ENCODE results near the gene CDKAL1.

The CDKAL1 gene

DNA sequence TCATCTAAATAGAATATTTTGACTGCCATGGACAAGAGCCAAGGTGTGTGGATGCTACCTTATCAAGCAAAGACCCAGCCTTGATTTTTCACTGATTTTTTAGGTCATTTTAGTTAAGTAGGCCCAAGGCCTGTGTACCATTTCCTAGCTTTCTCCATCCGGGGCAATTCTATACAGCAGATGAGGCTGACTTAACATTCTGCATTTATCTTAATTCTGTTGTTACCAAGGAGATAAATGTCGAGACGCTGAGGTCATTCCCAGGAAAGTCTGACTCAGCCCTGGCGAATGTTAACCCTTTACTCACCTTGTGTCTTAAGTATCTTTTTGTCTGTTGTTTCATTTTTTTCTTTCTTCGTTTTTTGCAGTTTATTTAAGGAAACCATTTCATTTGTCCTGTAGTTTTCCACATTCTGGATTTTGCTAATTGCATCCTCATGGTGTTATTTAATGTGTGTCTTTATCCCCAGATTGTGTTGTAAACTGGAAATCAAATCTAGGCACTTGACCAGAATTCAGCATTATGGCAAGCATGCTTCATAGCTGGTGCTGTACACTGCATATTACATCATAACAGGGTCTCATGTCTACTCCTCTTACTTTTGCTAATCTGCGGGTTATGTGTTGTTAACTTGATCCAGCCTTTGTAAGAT lies 277.0 kb downstream of the CDKAL1 start:
- peak; percentile 99 for ATAC-seq
- TF ChIP-seq OSR1 (CRISPR knock-in tag; IDR thresholded peaks at IDR 0.05) (no peak), CSDC2 (CRISPR knock-in tag; IDR thresholded peaks at IDR 0.05) (peak; percentile 89; the same call in 1 of the 2 replicates), BACH2 (CRISPR knock-in tag; IDR thresholded peaks at IDR 0.05; ENCODE audit: borderline replicate concordance) (no peak), ISL1 (CRISPR knock-in tag; IDR thresholded peaks at IDR 0.05) (peak; percentile 51), CSRNP3 (CRISPR knock-in tag; IDR thresholded peaks at IDR 0.05) (no peak), ZFP30 (CRISPR knock-in tag; IDR thresholded peaks at IDR 0.05) (no peak), SNAI2 (CRISPR knock-in tag; IDR thresholded peaks at IDR 0.05) (0 out of 2 replicates have a peak, but pooled peaks have one; percentile 58), ZFP3 (CRISPR knock-in tag; IDR thresholded peaks at IDR 0.05) (peak; percentile 59; the same call in 1 of the 2 replicates), ESRRG (CRISPR knock-in tag; IDR thresholded peaks at IDR 0.05) (no peak), TOX (CRISPR knock-in tag; IDR thresholded peaks at IDR 0.05; ENCODE audit: borderline replicate concordance) (no peak; the same call in 1 of the 2 replicates)
- TF ChIP-seq, protein P1, sequence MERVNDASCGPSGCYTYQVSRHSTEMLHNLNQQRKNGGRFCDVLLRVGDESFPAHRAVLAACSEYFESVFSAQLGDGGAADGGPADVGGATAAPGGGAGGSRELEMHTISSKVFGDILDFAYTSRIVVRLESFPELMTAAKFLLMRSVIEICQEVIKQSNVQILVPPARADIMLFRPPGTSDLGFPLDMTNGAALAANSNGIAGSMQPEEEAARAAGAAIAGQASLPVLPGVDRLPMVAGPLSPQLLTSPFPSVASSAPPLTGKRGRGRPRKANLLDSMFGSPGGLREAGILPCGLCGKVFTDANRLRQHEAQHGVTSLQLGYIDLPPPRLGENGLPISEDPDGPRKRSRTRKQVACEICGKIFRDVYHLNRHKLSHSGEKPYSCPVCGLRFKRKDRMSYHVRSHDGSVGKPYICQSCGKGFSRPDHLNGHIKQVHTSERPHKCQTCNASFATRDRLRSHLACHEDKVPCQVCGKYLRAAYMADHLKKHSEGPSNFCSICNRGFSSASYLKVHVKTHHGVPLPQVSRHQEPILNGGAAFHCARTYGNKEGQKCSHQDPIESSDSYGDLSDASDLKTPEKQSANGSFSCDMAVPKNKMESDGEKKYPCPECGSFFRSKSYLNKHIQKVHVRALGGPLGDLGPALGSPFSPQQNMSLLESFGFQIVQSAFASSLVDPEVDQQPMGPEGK (CRISPR knock-in tag; IDR thresholded peaks at IDR 0.05; ENCODE audit: borderline replicate concordance), result no peak; the same call in 1 of the 2 replicates
- TF ChIP-seq, protein P2, sequence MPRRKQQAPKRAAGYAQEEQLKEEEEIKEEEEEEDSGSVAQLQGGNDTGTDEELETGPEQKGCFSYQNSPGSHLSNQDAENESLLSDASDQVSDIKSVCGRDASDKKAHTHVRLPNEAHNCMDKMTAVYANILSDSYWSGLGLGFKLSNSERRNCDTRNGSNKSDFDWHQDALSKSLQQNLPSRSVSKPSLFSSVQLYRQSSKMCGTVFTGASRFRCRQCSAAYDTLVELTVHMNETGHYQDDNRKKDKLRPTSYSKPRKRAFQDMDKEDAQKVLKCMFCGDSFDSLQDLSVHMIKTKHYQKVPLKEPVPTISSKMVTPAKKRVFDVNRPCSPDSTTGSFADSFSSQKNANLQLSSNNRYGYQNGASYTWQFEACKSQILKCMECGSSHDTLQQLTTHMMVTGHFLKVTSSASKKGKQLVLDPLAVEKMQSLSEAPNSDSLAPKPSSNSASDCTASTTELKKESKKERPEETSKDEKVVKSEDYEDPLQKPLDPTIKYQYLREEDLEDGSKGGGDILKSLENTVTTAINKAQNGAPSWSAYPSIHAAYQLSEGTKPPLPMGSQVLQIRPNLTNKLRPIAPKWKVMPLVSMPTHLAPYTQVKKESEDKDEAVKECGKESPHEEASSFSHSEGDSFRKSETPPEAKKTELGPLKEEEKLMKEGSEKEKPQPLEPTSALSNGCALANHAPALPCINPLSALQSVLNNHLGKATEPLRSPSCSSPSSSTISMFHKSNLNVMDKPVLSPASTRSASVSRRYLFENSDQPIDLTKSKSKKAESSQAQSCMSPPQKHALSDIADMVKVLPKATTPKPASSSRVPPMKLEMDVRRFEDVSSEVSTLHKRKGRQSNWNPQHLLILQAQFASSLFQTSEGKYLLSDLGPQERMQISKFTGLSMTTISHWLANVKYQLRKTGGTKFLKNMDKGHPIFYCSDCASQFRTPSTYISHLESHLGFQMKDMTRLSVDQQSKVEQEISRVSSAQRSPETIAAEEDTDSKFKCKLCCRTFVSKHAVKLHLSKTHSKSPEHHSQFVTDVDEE (CRISPR knock-in tag; IDR thresholded peaks at IDR 0.05), result no peak
- TF ChIP-seq, protein P3, sequence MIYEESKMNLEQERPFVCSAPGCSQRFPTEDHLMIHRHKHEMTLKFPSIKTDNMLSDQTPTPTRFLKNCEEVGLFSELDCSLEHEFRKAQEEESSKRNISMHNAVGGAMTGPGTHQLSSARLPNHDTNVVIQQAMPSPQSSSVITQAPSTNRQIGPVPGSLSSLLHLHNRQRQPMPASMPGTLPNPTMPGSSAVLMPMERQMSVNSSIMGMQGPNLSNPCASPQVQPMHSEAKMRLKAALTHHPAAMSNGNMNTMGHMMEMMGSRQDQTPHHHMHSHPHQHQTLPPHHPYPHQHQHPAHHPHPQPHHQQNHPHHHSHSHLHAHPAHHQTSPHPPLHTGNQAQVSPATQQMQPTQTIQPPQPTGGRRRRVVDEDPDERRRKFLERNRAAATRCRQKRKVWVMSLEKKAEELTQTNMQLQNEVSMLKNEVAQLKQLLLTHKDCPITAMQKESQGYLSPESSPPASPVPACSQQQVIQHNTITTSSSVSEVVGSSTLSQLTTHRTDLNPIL (CRISPR knock-in tag; IDR thresholded peaks at IDR 0.05; ENCODE audit: low read depth), result peak; percentile 92

DNA sequence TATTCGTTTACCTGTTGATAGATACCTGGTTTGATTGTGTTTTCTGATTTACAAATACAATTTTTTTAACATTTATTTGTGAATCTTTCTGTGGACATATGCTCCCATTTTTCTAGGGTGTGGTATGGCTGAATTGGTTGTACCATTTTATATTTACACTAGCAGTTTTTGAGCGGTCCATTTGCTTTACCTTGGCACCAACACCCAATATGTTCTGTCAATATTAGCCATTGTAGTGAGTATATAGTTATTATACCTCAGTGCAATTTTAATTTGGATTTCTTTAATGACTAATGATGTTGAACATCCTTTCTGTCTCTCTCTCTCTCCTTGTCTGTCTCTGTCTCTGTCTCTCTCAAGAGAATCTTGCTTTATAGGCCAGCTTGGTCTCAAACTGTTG lies 278.5 kb downstream of the CDKAL1 start:
- ATAC-seq, result no peak
- TF ChIP-seq CSRNP3 (CRISPR knock-in tag; IDR thresholded peaks at IDR 0.05), result no peak
- no peak for TF ChIP-seq ZC3H10 (CRISPR knock-in tag; IDR thresholded peaks at IDR 0.05)
- TF ChIP-seq, protein P3 (CRISPR knock-in tag; IDR thresholded peaks at IDR 0.05; ENCODE audit: low read depth), result no peak
- TF ChIP-seq, protein P2 (CRISPR knock-in tag; IDR thresholded peaks at IDR 0.05), result no peak
- no peak for TF ChIP-seq BACH2 (CRISPR knock-in tag; IDR thresholded peaks at IDR 0.05; ENCODE audit: borderline replicate concordance)
- TF ChIP-seq ZNF70 (CRISPR knock-in tag; IDR thresholded peaks at IDR 0.05), result no peak
- TF ChIP-seq, protein P1 (CRISPR knock-in tag; IDR thresholded peaks at IDR 0.05; ENCODE audit: borderline replicate concordance), result no peak
- no peak for TF ChIP-seq PPARA (CRISPR knock-in tag; IDR thresholded peaks at IDR 0.05; ENCODE audit: borderline replicate concordance)
- no peak for TF ChIP-seq OSR1 (CRISPR knock-in tag; IDR thresholded peaks at IDR 0.05)
- no peak for TF ChIP-seq SNAI2 (CRISPR knock-in tag; IDR thresholded peaks at IDR 0.05)
- TF ChIP-seq CSDC2 (CRISPR knock-in tag; IDR thresholded peaks at IDR 0.05), result no peak
- no peak for TF ChIP-seq ESRRG (CRISPR knock-in tag; IDR thresholded peaks at IDR 0.05)

Data from SK-N-SH treated with all-trans-retinoic acid at 6 μM for 48 hours (cell line).